PFSK-1 (cell line): Measurements from ENCODE around the gene DLGAP4.

ENCODE experiments used
- FOXP2 ChIP-seq: optimal IDR thresholded peaks from 2 replicates; pipeline ENCODE3; 2011; ENCODE audit warnings: borderline replicate concordance, control low read depth, inconsistent platforms; ENCODE audit not compliant: insufficient read depth; ENCODE audit errors: extremely low read length, extremely low read depth
- POLR2AphosphoS5 ChIP-seq: IDR thresholded peaks from 2 replicates; pipeline ENCODE4 v1.6.1; 2012; ENCODE audit warnings: low read depth, mild to moderate bottlenecking, control low read depth, low read length, moderate library complexity
- SIN3A ChIP-seq: IDR thresholded peaks from 2 replicates; pipeline ENCODE4 v1.6.1; 2012; ENCODE audit warnings: mild to moderate bottlenecking, low read length, moderate library complexity, borderline replicate concordance; ENCODE audit not compliant: insufficient read depth
- TAF1 ChIP-seq: IDR thresholded peaks from 2 replicates; pipeline ENCODE4 v1.6.1; 2012; ENCODE audit warnings: low read length, control low read depth, borderline replicate concordance; ENCODE audit not compliant: insufficient read depth
- TF ChIP-seq, protein P1 (sequence below), 2 experiments: IDR thresholded peaks; 2 replicates each; pipeline versions ENCODE4 v1.6.1 to v1.8.0; 2011 to 2012; ENCODE audit warnings: low read depth in 2 of 2, low read length in 2 of 2, control low read depth in 1 of 2, inconsistent platforms in 1 of 2, mild to moderate bottlenecking in 1 of 2, moderate library complexity in 1 of 2; ENCODE audit not compliant: insufficient read depth in 1 of 2

The DLGAP4 gene

DNA sequence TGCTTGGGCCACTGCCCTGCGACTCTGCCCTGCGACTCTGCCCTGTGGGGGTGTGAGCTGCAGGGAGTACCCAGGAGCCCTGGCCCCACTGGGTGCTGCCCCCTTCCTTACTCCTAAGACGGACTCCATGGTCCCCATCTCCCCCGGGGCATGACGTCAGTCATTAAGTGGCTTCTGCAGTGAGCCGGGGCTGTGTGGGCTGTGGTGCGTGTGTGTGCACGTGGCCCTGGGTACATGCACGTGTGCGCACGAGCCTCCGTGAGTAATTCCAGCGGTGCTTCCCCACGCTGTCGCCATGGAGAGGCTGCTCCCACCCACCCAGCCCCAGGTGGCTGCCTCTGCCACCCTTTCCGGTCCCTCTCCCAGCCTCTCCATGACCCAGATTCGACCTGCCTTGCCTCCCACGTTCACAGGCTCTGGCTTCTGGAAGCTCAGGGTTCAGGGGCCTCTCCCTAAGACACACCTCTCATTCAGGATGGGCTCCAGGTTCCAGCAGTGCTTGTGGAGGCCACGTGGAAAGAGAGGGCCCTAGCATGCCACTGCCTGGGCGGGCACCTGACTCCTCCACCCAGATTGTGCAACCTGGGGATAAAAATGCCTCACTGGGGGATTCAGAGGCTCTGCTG lies 88.3 kb downstream of the DLGAP4 start:
- TF ChIP-seq SIN3A, result no peak
- TF ChIP-seq, protein P1, sequence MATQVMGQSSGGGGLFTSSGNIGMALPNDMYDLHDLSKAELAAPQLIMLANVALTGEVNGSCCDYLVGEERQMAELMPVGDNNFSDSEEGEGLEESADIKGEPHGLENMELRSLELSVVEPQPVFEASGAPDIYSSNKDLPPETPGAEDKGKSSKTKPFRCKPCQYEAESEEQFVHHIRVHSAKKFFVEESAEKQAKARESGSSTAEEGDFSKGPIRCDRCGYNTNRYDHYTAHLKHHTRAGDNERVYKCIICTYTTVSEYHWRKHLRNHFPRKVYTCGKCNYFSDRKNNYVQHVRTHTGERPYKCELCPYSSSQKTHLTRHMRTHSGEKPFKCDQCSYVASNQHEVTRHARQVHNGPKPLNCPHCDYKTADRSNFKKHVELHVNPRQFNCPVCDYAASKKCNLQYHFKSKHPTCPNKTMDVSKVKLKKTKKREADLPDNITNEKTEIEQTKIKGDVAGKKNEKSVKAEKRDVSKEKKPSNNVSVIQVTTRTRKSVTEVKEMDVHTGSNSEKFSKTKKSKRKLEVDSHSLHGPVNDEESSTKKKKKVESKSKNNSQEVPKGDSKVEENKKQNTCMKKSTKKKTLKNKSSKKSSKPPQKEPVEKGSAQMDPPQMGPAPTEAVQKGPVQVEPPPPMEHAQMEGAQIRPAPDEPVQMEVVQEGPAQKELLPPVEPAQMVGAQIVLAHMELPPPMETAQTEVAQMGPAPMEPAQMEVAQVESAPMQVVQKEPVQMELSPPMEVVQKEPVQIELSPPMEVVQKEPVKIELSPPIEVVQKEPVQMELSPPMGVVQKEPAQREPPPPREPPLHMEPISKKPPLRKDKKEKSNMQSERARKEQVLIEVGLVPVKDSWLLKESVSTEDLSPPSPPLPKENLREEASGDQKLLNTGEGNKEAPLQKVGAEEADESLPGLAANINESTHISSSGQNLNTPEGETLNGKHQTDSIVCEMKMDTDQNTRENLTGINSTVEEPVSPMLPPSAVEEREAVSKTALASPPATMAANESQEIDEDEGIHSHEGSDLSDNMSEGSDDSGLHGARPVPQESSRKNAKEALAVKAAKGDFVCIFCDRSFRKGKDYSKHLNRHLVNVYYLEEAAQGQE (IDR thresholded peaks at IDR 0.05; ENCODE audit: insufficient read depth in 1 of 2, low read depth in 2 of 2, low read length in 2 of 2), result no peak
- TF ChIP-seq POLR2AphosphoS5, result no peak
- no peak for TF ChIP-seq FOXP2
- TF ChIP-seq TAF1, result no peak

DNA sequence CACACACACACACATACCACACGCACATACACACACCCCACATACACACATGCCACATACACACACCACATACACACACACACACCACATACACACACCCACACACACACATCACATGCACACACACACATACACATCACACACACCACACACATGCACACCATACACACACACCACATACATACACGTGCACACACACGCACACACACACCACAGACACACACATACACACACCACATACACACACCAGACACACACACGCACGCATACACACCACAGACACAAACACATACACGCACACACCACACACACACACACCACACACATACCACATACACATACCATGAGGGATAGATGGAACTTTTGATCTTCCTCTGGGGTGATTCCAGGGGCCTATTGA lies 90.2 kb downstream of the DLGAP4 start:
- no peak for TF ChIP-seq FOXP2
- TF ChIP-seq, protein P1 (IDR thresholded peaks at IDR 0.05; ENCODE audit: insufficient read depth in 1 of 2, low read depth in 2 of 2, low read length in 2 of 2), result no peak

DNA sequence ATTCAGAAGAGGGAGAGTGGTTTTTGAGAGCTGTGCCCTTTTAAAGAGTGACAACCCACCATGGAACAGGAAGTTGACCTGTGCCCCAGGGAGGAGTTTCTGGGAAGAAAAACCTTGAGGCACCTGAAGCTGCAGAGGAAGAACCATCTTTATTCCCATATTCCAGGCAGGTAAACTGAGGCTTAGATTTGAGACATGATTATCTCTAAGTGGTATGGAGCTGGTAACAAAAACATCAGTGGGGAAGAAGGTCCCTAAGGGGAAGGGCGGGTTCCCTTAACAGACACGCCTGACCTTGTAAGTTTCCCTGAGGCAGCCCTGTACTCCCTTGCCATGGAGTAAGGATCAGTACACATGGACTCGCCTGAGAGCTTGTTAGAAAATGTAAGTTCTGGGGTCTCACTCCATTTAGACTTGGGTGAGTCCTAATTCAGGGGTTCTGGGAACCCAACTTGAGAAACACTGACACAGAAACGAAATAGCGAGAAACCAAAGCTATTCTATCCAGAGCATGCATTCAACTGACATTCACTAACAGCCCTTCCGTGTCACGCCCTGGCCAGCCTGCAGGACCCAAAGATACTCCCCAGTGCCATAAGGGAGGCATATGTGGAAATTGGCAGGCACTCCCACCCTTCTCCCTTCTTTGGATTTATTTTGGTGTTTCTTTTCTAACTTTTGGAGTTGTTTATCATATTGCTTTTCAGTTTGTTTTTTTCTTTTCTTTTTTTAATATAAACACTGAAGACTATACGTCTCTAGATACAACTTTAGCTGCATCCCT lies 90.9 kb downstream of the DLGAP4 start:
- TF ChIP-seq POLR2AphosphoS5 (no peak), TAF1 (no peak), FOXP2 (no peak), SIN3A (no peak)
- TF ChIP-seq, protein P1 (IDR thresholded peaks at IDR 0.05; ENCODE audit: insufficient read depth in 1 of 2, low read depth in 2 of 2, low read length in 2 of 2), result no peak

DNA sequence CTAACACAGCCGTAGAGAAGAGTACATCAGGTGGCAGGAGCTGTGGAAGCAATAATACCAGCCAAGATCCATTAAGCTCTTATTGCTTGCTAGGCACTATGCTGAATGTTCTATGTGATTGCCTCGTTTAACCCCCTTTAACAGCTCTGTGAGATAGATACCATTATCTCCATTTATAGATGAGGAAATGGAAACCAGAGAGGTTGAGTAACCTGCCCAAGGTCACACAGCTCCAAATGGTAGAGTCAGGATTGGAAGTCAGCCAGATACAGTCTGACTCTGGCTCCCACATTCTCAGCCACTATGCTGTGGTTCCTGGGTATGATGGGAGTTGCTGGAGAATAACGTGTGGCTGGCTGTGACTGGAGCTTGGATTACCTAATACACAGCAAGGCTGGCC lies 92.4 kb downstream of the DLGAP4 start:
- TF ChIP-seq, protein P1 (IDR thresholded peaks at IDR 0.05; ENCODE audit: insufficient read depth in 1 of 2, low read depth in 2 of 2, low read length in 2 of 2), result no peak
- TF ChIP-seq FOXP2, result no peak
- TF ChIP-seq POLR2AphosphoS5, result no peak
- no peak for TF ChIP-seq SIN3A
- no peak for TF ChIP-seq TAF1
